NCI-H2029 (cell line): ENCODE data around the gene C8G.

Experiments used
- DNase-seq: peaks from one replicate; lab custom pipeline; 2025; lab: John Stamatoyannopoulos, UW

C8G gene

GRCh38 chr9:136944519-136945332, at the start of gene C8G, which contains the start of gene FBXW5:
Gene C8G, plus strand, starts transcription at chr9:136945243. Its CDS starts 78 bp downstream, at chr9:136945321.
Gene FBXW5, minus strand, starts transcription at chr9:136944738. Its CDS starts 655 bp downstream, at chr9:136944083.
- DNase-seq: peak; percentile 95

GRCh38 chr9:136896027-136896426, 49.0 kb upstream of the C8G start:
- DNase-seq: no peak

GRCh38 chr9:136898483-136899100, 46.5 kb upstream of the C8G start:
- DNase-seq: no peak

GRCh38 chr9:136899196-136899595, 45.8 kb upstream of the C8G start:
- no peak for DNase-seq

GRCh38 chr9:136900556-136900955, 44.5 kb upstream of the C8G start:
- no peak for DNase-seq

- DNase-seq: no peak
Observed at GRCh38 chr9:136900988-136901515, 44.0 kb upstream of the C8G start.

GRCh38 chr9:136901516-136902258, 43.4 kb upstream of the C8G start:
- no peak for DNase-seq

GRCh38 chr9:136902259-136902821, 42.7 kb upstream of the C8G start:
- DNase-seq: peak; percentile 24

- no peak for DNase-seq
Observed at GRCh38 chr9:136903041-136903554, 41.9 kb upstream of the C8G start.

GRCh38 chr9:136906266-136906665, 38.8 kb upstream of the C8G start:
- no peak for DNase-seq

GRCh38 chr9:136907011-136907914, 37.8 kb upstream of the C8G start:
- DNase-seq: no peak

- DNase-seq: no peak
Observed at GRCh38 chr9:136910197-136910900, 34.7 kb upstream of the C8G start.

GRCh38 chr9:136910901-136911245, 34.2 kb upstream of the C8G start:
- no peak for DNase-seq

- DNase-seq: no peak
Observed at GRCh38 chr9:136913701-136914438, 31.2 kb upstream of the C8G start.

GRCh38 chr9:136915632-136916329, 29.3 kb upstream of the C8G start:
- no peak for DNase-seq

- no peak for DNase-seq
Observed at GRCh38 chr9:136916330-136917184, 28.5 kb upstream of the C8G start.

GRCh38 chr9:136917902-136918301, 27.1 kb upstream of the C8G start:
- DNase-seq: no peak

GRCh38 chr9:136920069-136920468, 25.0 kb upstream of the C8G start:
- no peak for DNase-seq
